H9 (cell line): ENCODE measurements around the gene TCF7L1. TPM values are rescaled to one million over a fixed set of nuclear protein-coding genes. Genes with fewer than 3 reads are reported as not detected.

Experiments used
- DNase-seq: peaks from one replicate; pipeline ENCODE4 v3.0.0-alpha.2; 2017
- H2AFZ ChIP-seq: one replicate; pipeline ENCODE4 v1.6.1; 2013; ENCODE audit warnings: mild to moderate bottlenecking, low read length, control low read depth, moderate library complexity
- H2AK5ac ChIP-seq: 2 replicates; pipeline ENCODE4 v1.6.1; 2013; ENCODE audit warnings: low read length, control low read depth, mixed read lengths; ENCODE audit not compliant: insufficient read length
- H2BK120ac ChIP-seq: one replicate; pipeline ENCODE4 v1.6.1; 2013; ENCODE audit warnings: low read depth, mild to moderate bottlenecking, low read length, control low read depth, inconsistent platforms; ENCODE audit not compliant: poor library complexity, severe bottlenecking
- H2BK12ac ChIP-seq: 2 replicates; pipeline ENCODE4 v1.6.1; 2013; ENCODE audit warnings: low read length, control low read depth, mixed read lengths, low read depth; ENCODE audit not compliant: insufficient read length
- H2BK15ac ChIP-seq: 2 replicates; pipeline ENCODE4 v1.6.1; 2013; ENCODE audit warnings: low read depth, low read length, control low read depth
- H2BK20ac ChIP-seq: one replicate; pipeline ENCODE4 v1.6.1; 2013; ENCODE audit warnings: low read depth, mild to moderate bottlenecking, low read length, control low read depth, inconsistent platforms; ENCODE audit not compliant: poor library complexity, severe bottlenecking
- H2BK5ac ChIP-seq: 2 replicates; pipeline ENCODE4 v1.6.1; 2013; ENCODE audit warnings: low read length, control low read depth, mixed read lengths; ENCODE audit not compliant: insufficient read length
- H3K14ac ChIP-seq: 2 replicates; pipeline ENCODE4 v1.6.1; 2013; ENCODE audit warnings: low read length, control low read depth; ENCODE audit not compliant: insufficient read depth
- H3K18ac ChIP-seq: 2 replicates; pipeline ENCODE4 v1.6.1; 2013; ENCODE audit warnings: low read depth, mild to moderate bottlenecking, mixed read lengths, low read length, control low read depth; ENCODE audit not compliant: insufficient read length
- H3K23ac ChIP-seq: 2 replicates; pipeline ENCODE4 v1.6.1; 2013; ENCODE audit warnings: low read length, control low read depth, mixed read lengths, low read depth; ENCODE audit not compliant: insufficient read length
- H3K23me2 ChIP-seq: 2 replicates; pipeline ENCODE4 v1.6.1; 2013; ENCODE audit warnings: low read depth, mild to moderate bottlenecking, mixed read lengths, low read length, control low read depth; ENCODE audit not compliant: insufficient read length, poor library complexity, severe bottlenecking
- H3K27ac ChIP-seq: 2 replicates; pipeline ENCODE4 v1.5.1; 2013; ENCODE audit warnings: low read length, control low read depth, mixed read lengths, low read depth; ENCODE audit not compliant: insufficient read length
- H3K27me3 ChIP-seq: 2 replicates; pipeline ENCODE4 v1.6.1; 2013; ENCODE audit warnings: low read length, control low read depth, inconsistent platforms; ENCODE audit not compliant: insufficient read depth
- H3K4ac ChIP-seq: 2 replicates; pipeline ENCODE4 v1.6.1; 2013; ENCODE audit warnings: low read depth, mild to moderate bottlenecking, control low read depth, inconsistent platforms, low read length, moderate library complexity
- H3K4me1 ChIP-seq: 2 replicates; pipeline ENCODE4 v1.6.1; 2013; ENCODE audit warnings: low read length, control low read depth, inconsistent platforms; ENCODE audit not compliant: insufficient read depth
- H3K4me2 ChIP-seq: 2 replicates; pipeline ENCODE4 v1.6.1; 2013; ENCODE audit warnings: low read length, control low read depth, mixed read lengths; ENCODE audit not compliant: insufficient read length, insufficient read depth
- H3K56ac ChIP-seq: 2 replicates; pipeline ENCODE4 v1.6.1; 2013; ENCODE audit warnings: low read depth, mild to moderate bottlenecking, mixed read lengths, low read length, control low read depth; ENCODE audit not compliant: insufficient read length
- H3K79me1 ChIP-seq: 2 replicates; pipeline ENCODE4 v1.6.1; 2013; ENCODE audit warnings: low read depth, mild to moderate bottlenecking, moderate library complexity, low read length, control low read depth, inconsistent platforms; ENCODE audit not compliant: insufficient read depth, poor library complexity, severe bottlenecking
- H3K79me2 ChIP-seq: 2 replicates; pipeline ENCODE4 v1.6.1; 2013; ENCODE audit warnings: low read length, control low read depth, inconsistent platforms; ENCODE audit not compliant: insufficient read depth
- H3K9ac ChIP-seq: 2 replicates; pipeline ENCODE4 v1.6.1; 2013; ENCODE audit warnings: low read length, control low read depth, mixed read lengths; ENCODE audit not compliant: insufficient read length; ENCODE audit errors: extremely low read depth
- H3K9me3 ChIP-seq: one replicate; pipeline ENCODE4 v1.6.1; 2013; ENCODE audit warnings: low read depth, low read length, inconsistent platforms; ENCODE audit not compliant: control insufficient read depth
- H3T11ph ChIP-seq: one replicate; pipeline ENCODE4 v1.6.1; 2013; ENCODE audit warnings: mild to moderate bottlenecking, low read length, control low read depth, inconsistent platforms
- H4K20me1 ChIP-seq: one replicate; pipeline ENCODE4 v1.6.1; 2013; ENCODE audit not compliant: control insufficient read depth, insufficient read length, insufficient read depth
- H4K5ac ChIP-seq: 2 replicates; pipeline ENCODE4 v1.6.1; 2013; ENCODE audit warnings: low read depth, mild to moderate bottlenecking, mixed read lengths, low read length, control low read depth; ENCODE audit not compliant: insufficient read length
- H4K8ac ChIP-seq: replicated peaks from 2 replicates; pipeline ENCODE4 v1.6.1; 2013; ENCODE audit warnings: low read length, control low read depth, mixed read lengths, low read depth; ENCODE audit not compliant: insufficient read length
- H4K91ac ChIP-seq: 2 replicates; pipeline ENCODE4 v1.6.1; 2013; ENCODE audit warnings: low read depth, mild to moderate bottlenecking, moderate library complexity, mixed read lengths, low read length, control low read depth; ENCODE audit not compliant: insufficient read length
- H3K27ac Mint-ChIP-seq, 3 experiments: 2 replicates in 2 of 3; 3 replicates in 1 of 3; pipeline ENCODE4 v1.8.0; 2020 to 2021; ENCODE audit warnings: mixed read lengths in 3 of 3, mild to moderate bottlenecking in 1 of 3, moderate library complexity in 1 of 3
- H3K27me3 Mint-ChIP-seq: 2 replicates; pipeline ENCODE4 v1.8.0; 2021; ENCODE audit warnings: low read depth, mild to moderate bottlenecking, moderate library complexity, mixed read lengths
- H3K36me3 Mint-ChIP-seq, 3 experiments: 2 replicates in 2 of 3; 3 replicates in 1 of 3; pipeline ENCODE4 v1.8.0; 2020 to 2021; ENCODE audit warnings: low read depth in 3 of 3, mixed read lengths in 3 of 3; ENCODE audit not compliant: insufficient read depth in 1 of 3
- H3K4me1 Mint-ChIP-seq, 2 experiments: 2 replicates each; pipeline ENCODE4 v1.8.0; 2020; ENCODE audit warnings: mixed read lengths in 2 of 2
- H3K4me3 Mint-ChIP-seq, 2 experiments: 2 replicates in 1 of 2; 3 replicates in 1 of 2; pipeline ENCODE4 v1.8.0; 2020 to 2021; ENCODE audit warnings: mild to moderate bottlenecking in 2 of 2, mixed read lengths in 2 of 2, moderate library complexity in 1 of 2
- H3K9me3 Mint-ChIP-seq, 2 experiments: 2 replicates in 1 of 2; 3 replicates in 1 of 2; pipeline ENCODE4 v1.8.0; 2020; ENCODE audit warnings: mild to moderate bottlenecking in 2 of 2, mixed read lengths in 2 of 2, moderate library complexity in 1 of 2
- WGBS: extraction: QIAGEN DNeasy Blood & Tissue Kit; methylation state at CpG from one replicate; pipeline ENCODE4 v1.1.7; 2013; ENCODE audit warnings: missing lambda C conversion rate, low lambda C conversion rate, mixed read lengths; ENCODE audit not compliant: insufficient read length; ENCODE audit errors: extremely low coverage; 5-methylcytosine and 5-hydroxymethylcytosine counted together
- total RNA-seq: library from RNA; stranded (reverse); gene quantifications from 2 replicates; pipeline ENCODE4 v1.2.1, GENCODE V29; 2021
- TF ChIP-seq, protein P1 (sequence below): fragments of 200-600 bp; sonication (generic); conservative IDR thresholded peaks from 3 replicates; pipeline ENCODE4 v1.8.0; 2021; ENCODE audit warnings: antibody characterized with exemption, mild to moderate bottlenecking

The TCF7L1 gene
- total RNA-seq, 1 experiment from 2014 or later = 112 TPM

GRCh38 chr2:85245891-85246290, 112.7 kb downstream of the TCF7L1 start:
- Histone ChIP-seq H3K9ac (no peak overlapping the region), H4K8ac (no peak overlapping the region), H3K23ac (no peak overlapping the region), H3K27ac (no peak overlapping the region), H2BK20ac (no peak overlapping the region), H3K9me3 (no peaks in the 10 kb centered on the region), H3K4ac (no peak overlapping the region), H3K23me2 (peaks cover 3% of the 10 kb centered on the region), H2AFZ (no peak overlapping the region), H3K14ac (no peak overlapping the region), H3K4me2 (no peak overlapping the region), H2BK15ac (no peak overlapping the region), H4K20me1 (no peaks in the 10 kb centered on the region), H2BK5ac (no peak overlapping the region), H3T11ph (no peak overlapping the region), H4K5ac (no peak overlapping the region), H2AK5ac (no peak overlapping the region), H2BK12ac (no peak overlapping the region), H3K4me1 (peaks cover 51% of the 10 kb centered on the region), H3K79me1 (peaks cover 18% of the 10 kb centered on the region), H2BK120ac (no peak overlapping the region), H3K56ac (no peak overlapping the region), H4K91ac (no peak overlapping the region), H3K79me2 (peaks cover 30% of the 10 kb centered on the region), H3K27me3 (no peaks in the 10 kb centered on the region), H3K18ac (no peak overlapping the region)
- H3K27me3 Mint-ChIP-seq = peaks cover 1% of the 10 kb centered on the region; the same call in 1 of the 2 replicates
- peaks cover 11 to 14% (median 13%) of the 10 kb centered on the region in 3 experiments; a peak in 6 of 7 replicates for H3K36me3 Mint-ChIP-seq
- TF ChIP-seq, protein P1, sequence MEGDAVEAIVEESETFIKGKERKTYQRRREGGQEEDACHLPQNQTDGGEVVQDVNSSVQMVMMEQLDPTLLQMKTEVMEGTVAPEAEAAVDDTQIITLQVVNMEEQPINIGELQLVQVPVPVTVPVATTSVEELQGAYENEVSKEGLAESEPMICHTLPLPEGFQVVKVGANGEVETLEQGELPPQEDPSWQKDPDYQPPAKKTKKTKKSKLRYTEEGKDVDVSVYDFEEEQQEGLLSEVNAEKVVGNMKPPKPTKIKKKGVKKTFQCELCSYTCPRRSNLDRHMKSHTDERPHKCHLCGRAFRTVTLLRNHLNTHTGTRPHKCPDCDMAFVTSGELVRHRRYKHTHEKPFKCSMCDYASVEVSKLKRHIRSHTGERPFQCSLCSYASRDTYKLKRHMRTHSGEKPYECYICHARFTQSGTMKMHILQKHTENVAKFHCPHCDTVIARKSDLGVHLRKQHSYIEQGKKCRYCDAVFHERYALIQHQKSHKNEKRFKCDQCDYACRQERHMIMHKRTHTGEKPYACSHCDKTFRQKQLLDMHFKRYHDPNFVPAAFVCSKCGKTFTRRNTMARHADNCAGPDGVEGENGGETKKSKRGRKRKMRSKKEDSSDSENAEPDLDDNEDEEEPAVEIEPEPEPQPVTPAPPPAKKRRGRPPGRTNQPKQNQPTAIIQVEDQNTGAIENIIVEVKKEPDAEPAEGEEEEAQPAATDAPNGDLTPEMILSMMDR = no peak
- H3K4me1 Mint-ChIP-seq = peaks cover 83 to 87% of the 10 kb centered on the region in 2 experiments
- DNase-seq = no peak
- H3K9me3 Mint-ChIP-seq = peaks cover 0 to 2% of the 10 kb centered on the region in 2 experiments; a peak in 1 of 5 replicates
- no CpG with 5 or more reads among the region's 4 CpGs for WGBS
- H3K4me3 Mint-ChIP-seq = peak overlapping the region in 1 of 2 experiments; percentile 33; a peak in 1 of 5 replicates
- H3K27ac Mint-ChIP-seq = peak overlapping the region in 2 of 3 experiments; percentile 93 to 95; a peak in 4 of 7 replicates
